CD4-positive, alpha-beta T cell treated with Interleukin-12 subunit alpha and Interleukin-12 subunit beta, for 1 hour (primary cell): ENCODE data around the gene CHRM2.

Source experiments
- DNase-seq: peaks from one replicate; pipeline ENCODE4 v3.0.0-alpha.2; 2020

The CHRM2 gene

GRCh38 chr7:136897676-136898075 lies 29.2 kb downstream of the CHRM2 start:
- no peak for DNase-seq

GRCh38 chr7:136900005-136900404 lies 31.6 kb downstream of the CHRM2 start:
- no peak for DNase-seq

DNA sequence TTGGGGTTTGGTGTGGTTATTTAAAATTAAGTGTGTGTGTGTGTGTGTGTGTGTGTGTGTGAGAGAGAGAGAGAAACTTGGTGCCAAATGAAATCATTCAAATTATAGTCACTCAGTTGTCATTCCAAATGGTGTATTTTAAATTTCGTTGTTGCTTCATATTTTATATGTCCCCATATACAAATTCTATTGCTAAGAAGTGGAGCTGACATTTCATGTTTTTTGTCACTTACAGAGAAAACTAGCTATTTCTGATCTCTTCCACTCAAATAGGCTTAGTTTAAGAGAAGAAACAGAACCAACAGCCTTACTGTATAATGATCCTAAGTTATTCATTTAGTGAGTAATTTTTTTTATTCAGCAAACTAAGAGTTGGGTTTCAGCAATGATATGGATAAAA lies 42.3 kb downstream of the CHRM2 start:
- no peak for DNase-seq

DNA sequence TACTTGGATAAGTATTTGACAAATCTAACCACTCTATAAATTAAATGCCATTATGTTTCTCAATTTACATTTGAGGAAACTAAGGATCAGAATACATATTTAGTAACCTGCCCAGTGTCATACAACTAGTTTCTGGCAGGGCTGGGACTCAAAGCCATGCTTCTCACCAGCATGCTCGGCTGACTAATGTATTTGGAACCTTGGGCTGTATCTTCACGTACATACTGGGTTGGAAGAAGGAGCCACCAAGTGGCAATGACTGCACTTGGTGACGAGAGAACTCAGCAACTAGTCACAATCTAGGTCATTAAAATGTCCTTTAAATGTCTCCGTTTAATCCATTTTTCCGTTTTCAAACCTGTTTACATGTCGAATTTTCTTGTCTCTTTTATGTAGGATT lies 42.9 kb downstream of the CHRM2 start:
- DNase-seq: no peak

DNA sequence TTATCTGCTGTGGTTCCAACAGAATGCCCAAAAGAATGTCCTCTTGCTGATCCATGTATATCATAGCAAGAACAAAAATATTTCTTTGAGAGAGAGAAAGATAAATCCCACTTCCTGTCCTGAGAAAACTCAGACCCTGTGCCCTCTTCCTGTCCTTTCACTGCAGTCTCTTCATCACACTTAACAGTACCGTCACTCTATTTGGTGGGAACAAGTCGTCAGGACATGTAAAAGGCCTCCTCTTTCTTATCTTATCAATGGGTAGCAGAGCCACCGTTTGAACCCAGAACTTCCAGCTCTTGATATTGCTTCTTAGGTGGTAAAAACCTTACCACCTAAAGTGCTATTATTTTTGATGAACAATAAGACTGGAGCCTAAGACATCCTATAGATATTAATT lies 43.9 kb downstream of the CHRM2 start:
- no peak for DNase-seq

- no peak for DNase-seq
These were observed 45.6 kb downstream of the CHRM2 start for GRCh38 chr7:136914016-136914415.

DNA sequence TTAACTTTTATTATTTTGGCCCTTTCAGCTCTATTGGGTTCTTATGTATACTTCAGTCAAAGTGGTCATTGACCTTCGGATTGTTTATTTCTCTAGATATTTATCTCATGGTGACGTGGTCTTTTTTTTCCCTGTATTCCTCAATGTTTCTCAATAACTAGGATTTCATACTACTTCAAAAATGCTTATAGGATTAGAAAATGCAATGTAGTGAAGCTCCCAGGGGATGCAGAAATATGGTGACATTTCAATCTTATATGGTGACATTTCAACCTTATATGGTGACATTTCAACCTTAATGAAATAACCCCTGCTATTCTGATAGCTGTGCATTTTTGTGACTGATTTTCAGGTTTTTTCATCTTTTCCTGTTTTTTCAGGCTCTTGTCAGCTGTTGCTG lies 51.4 kb downstream of the CHRM2 start:
- DNase-seq: no peak

GRCh38 chr7:136923111-136923667 lies 54.7 kb downstream of the CHRM2 start:
- DNase-seq: no peak

GRCh38 chr7:136925044-136925443 lies 56.6 kb downstream of the CHRM2 start:
- no peak for DNase-seq

DNA sequence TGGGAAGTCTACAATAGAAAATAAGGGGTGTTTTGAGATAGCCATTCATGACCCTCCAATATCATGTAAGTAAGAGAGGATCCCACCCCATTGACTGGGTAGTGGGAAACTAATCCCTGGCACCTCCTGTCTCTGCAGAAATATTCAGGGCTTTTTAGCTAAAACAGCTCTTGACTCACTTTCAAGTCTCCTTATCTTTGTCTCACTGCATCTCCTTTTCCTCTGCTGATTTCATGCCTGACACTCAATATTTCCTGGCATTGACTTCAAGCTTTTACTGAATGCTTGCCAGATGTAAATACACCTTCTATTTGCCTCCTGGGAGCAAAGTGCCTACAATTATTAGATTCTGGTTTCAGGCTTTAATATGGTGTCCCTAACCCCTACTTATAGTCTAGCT lies 57.1 kb downstream of the CHRM2 start:
- no peak for DNase-seq

DNA sequence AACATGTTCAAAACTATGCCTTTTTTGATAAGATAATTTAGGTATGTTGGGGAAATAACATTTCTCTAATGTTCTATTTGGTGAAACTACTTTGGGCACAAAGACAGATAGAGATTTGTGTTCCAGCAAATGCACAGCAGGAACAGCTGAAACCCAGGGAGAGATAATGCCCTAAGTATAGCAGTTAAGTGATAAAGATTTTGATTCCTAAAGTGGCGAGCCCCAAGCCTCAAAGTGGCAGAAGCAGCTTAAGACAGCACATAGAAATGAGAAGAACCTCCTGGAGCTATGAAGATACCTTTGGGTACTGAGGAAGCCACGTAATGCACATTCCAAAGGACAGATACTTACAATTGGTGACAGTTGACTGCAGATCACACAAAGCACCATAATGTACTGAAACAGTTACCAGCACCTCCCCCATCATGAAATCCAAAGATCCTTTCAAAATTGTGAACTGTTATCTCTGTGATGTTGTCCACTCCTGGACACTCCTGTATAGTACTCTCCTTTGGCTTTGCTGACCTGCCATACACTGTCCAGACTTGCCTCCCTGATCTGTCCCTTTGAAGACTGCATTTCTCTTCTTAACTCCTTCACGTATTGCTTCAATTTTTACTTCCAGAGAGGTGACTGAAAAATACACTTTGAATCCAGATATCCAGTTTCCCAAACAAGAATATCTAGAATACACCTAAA lies 62.9 kb downstream of the CHRM2 start:
- DNase-seq: no peak

- no peak for DNase-seq
These were observed 69.0 kb downstream of the CHRM2 start for GRCh38 chr7:136937436-136937835.

- no peak for DNase-seq
These were observed 70.0 kb downstream of the CHRM2 start for GRCh38 chr7:136938476-136938875.

- DNase-seq: no peak
These were observed 71.7 kb downstream of the CHRM2 start for GRCh38 chr7:136940122-136940521.

GRCh38 chr7:136940917-136941316 lies 72.5 kb downstream of the CHRM2 start:
- no peak for DNase-seq

DNA sequence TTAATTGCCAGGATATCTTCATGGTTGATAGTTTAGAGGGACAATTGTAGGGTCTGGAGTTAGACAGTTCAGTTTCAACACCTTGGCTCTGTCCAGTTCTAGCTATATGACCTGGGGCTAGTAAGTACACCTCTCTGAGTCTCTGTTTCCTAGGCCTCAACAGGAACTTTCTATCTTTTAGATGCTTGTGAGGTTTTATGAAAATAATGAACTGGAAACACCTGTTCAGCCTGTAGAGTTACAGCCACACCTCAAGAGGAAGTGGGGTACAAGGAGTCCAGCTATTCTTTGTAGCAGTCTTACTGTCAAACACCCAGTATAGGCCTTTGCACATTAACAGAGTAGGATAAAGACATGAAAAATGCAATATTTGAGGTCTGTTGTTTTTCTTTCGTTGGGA lies 73.4 kb downstream of the CHRM2 start:
- DNase-seq: no peak

DNA sequence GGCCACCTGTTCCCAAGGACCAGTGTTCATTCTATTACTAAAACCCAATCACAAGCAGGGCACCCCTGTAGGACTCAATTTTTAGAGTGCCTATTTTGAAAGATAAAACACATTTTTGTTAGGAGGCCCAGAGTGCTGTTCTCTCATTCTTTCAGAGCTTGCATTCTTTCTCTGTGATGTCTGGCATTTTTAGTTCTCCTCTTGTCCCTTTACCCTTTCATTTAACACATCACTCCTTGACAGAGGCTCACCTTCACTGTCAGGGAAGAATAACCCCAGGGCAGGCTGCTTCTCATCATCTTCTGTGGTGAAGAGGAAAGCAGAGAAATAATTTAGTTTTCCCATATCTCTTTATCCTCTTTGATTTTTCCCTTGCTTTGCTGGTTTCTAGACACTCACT lies 73.9 kb downstream of the CHRM2 start:
- no peak for DNase-seq

DNA sequence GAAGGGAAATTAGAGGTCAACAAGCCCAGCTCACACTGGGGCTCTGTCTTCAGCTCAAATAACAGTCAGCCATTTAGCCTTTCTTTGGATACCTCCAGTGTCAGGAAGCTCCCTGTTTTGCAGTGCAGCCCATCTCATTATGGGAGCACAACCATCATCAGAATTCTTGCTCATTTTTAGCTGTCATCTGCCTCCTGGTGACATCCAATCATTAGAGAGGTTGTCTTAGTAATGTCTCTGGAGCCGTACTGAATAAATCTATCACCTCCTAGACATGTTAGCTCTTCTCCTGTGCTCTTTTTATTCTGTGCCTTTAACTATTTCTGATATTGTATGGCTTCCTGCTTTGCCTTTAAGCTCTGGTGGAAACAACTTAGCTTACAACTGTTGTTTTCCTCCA lies 74.5 kb downstream of the CHRM2 start:
- no peak for DNase-seq

- no peak for DNase-seq
These were observed 78.9 kb downstream of the CHRM2 start for GRCh38 chr7:136947347-136947746.

DNA sequence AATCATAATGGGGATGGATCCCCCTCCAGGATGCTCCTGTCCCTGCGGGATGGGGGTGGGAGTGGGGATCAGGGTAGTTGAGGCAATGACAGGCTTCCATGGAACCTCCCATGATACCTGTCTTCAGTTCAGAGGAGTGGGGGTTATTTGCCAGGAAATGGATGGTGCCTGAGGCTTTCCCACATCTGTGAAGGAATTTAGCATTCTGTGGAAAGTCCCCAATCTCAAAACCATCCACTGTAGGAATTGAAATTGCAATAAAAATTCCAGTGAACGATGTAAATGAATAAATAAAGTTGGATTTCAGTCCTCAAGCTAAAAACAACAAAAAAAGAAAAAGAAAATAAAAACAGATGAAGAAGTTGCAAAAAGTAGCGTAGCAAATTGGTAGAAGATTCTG lies 81.9 kb downstream of the CHRM2 start:
- no peak for DNase-seq

- no peak for DNase-seq
These were observed 84.9 kb downstream of the CHRM2 start for GRCh38 chr7:136953386-136953785.

- DNase-seq: no peak
These were observed 87.8 kb downstream of the CHRM2 start for GRCh38 chr7:136956232-136956631.

DNA sequence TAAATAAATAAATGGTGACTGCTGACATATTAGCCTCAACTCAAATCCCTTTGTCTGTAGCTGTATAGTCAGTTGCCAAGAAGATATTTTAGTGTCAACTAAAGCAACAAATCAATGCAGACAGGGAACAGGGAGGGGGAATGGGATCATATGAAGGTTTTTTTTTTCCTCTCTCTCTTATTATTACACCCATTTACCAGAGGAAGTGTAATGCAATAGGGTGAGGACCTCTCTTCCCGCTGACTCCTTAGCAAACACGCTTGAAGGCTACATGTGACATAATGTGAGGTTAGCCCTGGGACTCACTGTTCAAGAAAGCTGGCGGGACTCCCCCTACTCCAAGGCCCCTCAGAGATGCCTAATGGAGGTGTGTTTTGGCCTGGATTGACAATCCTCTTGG lies 88.2 kb downstream of the CHRM2 start:
- no peak for DNase-seq

GRCh38 chr7:136957391-136957790 lies 88.9 kb downstream of the CHRM2 start:
- DNase-seq: no peak

DNA sequence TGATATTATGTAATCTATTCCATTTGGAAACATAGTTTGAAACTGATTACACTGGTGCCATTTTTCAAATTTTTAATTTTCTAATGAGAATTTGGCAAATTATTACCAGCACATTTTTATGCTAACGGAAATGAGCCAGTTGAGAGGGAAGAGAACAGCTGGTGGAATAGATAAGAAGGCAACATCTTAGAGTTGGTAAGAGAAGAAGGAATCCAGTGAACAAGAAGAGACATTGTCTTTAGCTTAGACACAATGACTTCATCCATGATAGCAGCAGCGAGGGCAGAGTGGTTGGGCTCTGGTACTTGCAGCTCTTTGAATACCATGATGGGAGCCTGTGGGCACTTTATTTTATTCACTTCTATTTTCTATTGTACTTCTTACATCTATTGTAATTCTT lies 89.6 kb downstream of the CHRM2 start:
- no peak for DNase-seq
